ENCODE measurements around the gene CABP7.

The CABP7 gene

DNA sequence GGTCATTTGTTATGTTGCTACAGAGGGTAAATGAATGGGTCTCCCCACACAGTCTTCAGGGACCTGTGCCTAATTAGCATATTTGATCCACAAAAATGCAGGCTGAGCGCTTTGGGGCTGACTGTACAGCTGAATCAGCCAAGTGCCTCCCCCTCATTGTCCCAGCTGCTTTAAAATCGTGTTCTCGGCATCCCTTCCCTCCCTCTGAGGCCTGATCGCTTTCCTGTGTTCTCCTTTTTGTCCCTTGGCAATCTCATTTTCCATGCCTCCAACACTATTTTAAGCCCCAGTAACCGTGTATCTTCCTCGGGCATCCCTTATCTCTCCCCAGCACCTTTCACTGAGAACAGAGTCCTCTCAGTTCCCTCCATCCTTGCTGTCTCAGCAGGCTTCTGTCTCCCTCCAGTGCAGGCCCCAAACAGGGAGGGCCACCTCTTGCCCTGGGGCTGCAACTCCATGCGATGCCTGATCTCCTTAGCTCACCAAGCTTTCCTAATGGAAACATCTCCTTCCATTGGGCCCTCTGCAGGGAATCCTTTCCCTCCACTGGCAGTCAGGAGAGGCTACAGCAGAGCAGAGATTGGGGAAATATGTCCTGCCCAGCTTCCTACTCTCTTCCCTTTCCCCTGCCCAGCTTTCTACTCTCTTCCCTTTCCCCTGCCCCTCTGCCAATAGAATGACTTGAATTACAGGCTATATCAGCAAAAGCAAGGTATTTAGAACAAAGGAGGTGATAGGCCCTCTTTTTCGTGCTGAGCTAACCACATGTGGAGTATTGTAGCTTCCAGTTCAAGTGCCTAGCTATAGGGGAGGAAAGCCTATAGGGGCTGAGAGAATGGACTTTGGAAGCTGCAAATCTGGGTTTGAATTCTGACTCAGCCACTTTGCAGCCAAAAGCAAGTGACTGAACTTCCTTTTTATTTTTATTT lies 61.2 kb downstream of the CABP7 start:
- no peak overlapping the region for H3K4me3 ChIP-seq (ENCODE audit: low read depth, low read length)
- H3K36me3 ChIP-seq (ENCODE audit: control insufficient read depth, insufficient read depth, low read length): no peaks in the 10 kb centered on the region
- H3K9ac ChIP-seq (ENCODE audit: low read length): no peak overlapping the region
- H3K4me1 ChIP-seq (ENCODE audit: control insufficient read depth, insufficient read depth, low read length): peaks cover 8% of the 10 kb centered on the region; the same call in 1 of the 2 replicates
- no peak overlapping the region for H3K27ac ChIP-seq (ENCODE audit: low read depth, low read length)
- no peaks in the 10 kb centered on the region for H3K9me3 ChIP-seq (ENCODE audit: control insufficient read depth, insufficient read depth, low read depth, low read length)
- H3K27me3 ChIP-seq (ENCODE audit: control insufficient read depth, insufficient read depth, low read length): no peaks in the 10 kb centered on the region
